GM12878 (cell line): Measurements from ENCODE around the gene GPRIN2. TPM values are rescaled to one million over a fixed set of nuclear protein-coding genes. Genes with fewer than 3 reads are reported as not detected.

Experiments
- ATAC-seq: fragments of 200-7000 bp; cut with Tn5 transposase; 3 replicates; pipeline ENCODE4 v1.9.1; 2020; ENCODE audit warnings: mild to moderate bottlenecking, moderate library complexity
- BruUV-seq: library from RNA; stranded (reverse); fragments of 400-500 nt; replicated peaks from 2 replicates; lab custom pipeline; 2021; lab: Mats Ljungman, UMichigan
- CTCF ChIA-PET: fragments of 300-600 bp; sonication (Branson Sonifier 250); formaldehyde crosslinking; extraction: SDS; loops from one replicate; lab custom pipeline; 2021; ENCODE audit warnings: inconsistent platforms; lab: Yijun Ruan, JAX
- POLR2A ChIA-PET: fragments of 350-600 bp; formaldehyde crosslinking; extraction: SDS; loops from one replicate; lab custom pipeline; 2021; ENCODE audit warnings: inconsistent platforms; lab: Charles Lee
- RAD21 ChIA-PET: fragments of 300-600 bp; sonication (Branson Sonifier 250); formaldehyde crosslinking; loops from one replicate; lab custom pipeline; 2023; ENCODE audit warnings: antibody characterized with exemption; ENCODE audit not compliant: unreplicated experiment; lab: Charles Lee
- SMC1A ChIA-PET: fragments of 300-600 bp; sonication (Branson Sonifier 250); formaldehyde crosslinking; loops from one replicate; lab custom pipeline; 2023; ENCODE audit not compliant: unreplicated experiment, uncharacterized antibody; lab: Charles Lee
- DNase-seq: peaks from one replicate; pipeline ENCODE4 v3.0.0-alpha.2; 2011; ENCODE audit warnings: low read depth, low spot score
- FAIRE-seq: peaks from 3 replicates; lab custom pipeline; 2011; peaks lifted over from hg19 to GRCh38; lab: Jason Lieb, UNC
- H2AFZ ChIP-seq: 2 replicates; pipeline ENCODE4 v1.6.0; 2011; ENCODE audit warnings: low read depth, low read length, control low read depth; ENCODE audit not compliant: control insufficient read depth
- H3K27ac ChIP-seq: 2 replicates; pipeline ENCODE4 v1.5.1; 2011; ENCODE audit warnings: control low read depth; ENCODE audit not compliant: control insufficient read depth, insufficient read depth
- H3K27me3 ChIP-seq, 2 experiments: replicated peaks in 1 of 2; 2 replicates each; pipeline versions ENCODE4 v1.6.0 to v1.6.1; 2011; ENCODE audit warnings: low read length in 1 of 2; ENCODE audit not compliant: control insufficient read depth in 2 of 2, insufficient read depth in 2 of 2
- H3K36me3 ChIP-seq, 2 experiments: 2 replicates each; pipeline ENCODE4 v1.5.1; 2011; ENCODE audit warnings: low read length in 1 of 2; ENCODE audit not compliant: control insufficient read depth in 2 of 2, insufficient read depth in 2 of 2
- H3K4me1 ChIP-seq: 2 replicates; pipeline ENCODE4 v1.6.1; 2011; ENCODE audit warnings: mild to moderate bottlenecking, low read length, moderate library complexity, mixed read lengths; ENCODE audit not compliant: control insufficient read depth, insufficient read depth
- H3K4me2 ChIP-seq: 2 replicates; pipeline ENCODE4 v1.6.0; 2011; ENCODE audit warnings: control low read depth; ENCODE audit not compliant: control insufficient read depth, insufficient read depth
- H3K4me3 ChIP-seq: fragments of 200-600 bp; sonication (generic); 2 replicates; pipeline ENCODE4 v1.5.1; 2016
- H3K79me2 ChIP-seq: 2 replicates; pipeline ENCODE4 v1.6.0; 2011; ENCODE audit warnings: low read length; ENCODE audit not compliant: control insufficient read depth, insufficient read depth
- H3K9ac ChIP-seq: 2 replicates; pipeline ENCODE4 v1.8.0; 2011; ENCODE audit warnings: low read length, control low read depth, mixed read lengths; ENCODE audit not compliant: control insufficient read depth, insufficient read depth
- H3K9me3 ChIP-seq: replicated peaks from 3 replicates; pipeline ENCODE4 v1.5.1; 2011; ENCODE audit warnings: mild to moderate bottlenecking, low read length; ENCODE audit not compliant: control insufficient read depth, insufficient read depth
- H4K20me1 ChIP-seq: 2 replicates; pipeline ENCODE4 v1.6.0; 2011; ENCODE audit not compliant: control insufficient read depth, insufficient read depth
- BACH1 ChIP-seq: fragments of 450-650 bp; IDR thresholded peaks from 2 replicates; pipeline ENCODE4 v1.6.1; 2017; ENCODE audit warnings: mild to moderate bottlenecking, borderline replicate concordance
- CBFB ChIP-seq: IDR thresholded peaks from 2 replicates; pipeline ENCODE4 v1.6.1; 2016; ENCODE audit warnings: antibody characterized with exemption, low read depth
- PAX5 ChIP-seq: IDR thresholded peaks from 2 replicates; pipeline ENCODE4 v1.6.1; 2011; ENCODE audit warnings: low read depth, low read length, borderline replicate concordance
- SREBF1 ChIP-seq: IDR thresholded peaks from 2 replicates; pipeline ENCODE4 v1.6.1; 2012; ENCODE audit warnings: mild to moderate bottlenecking, low read length
- ZBTB11 ChIP-seq: fragments of 450-650 bp; formaldehyde crosslinking; IDR thresholded peaks from 2 replicates; pipeline ENCODE4 v1.5.0; 2022; ENCODE audit warnings: mild to moderate bottlenecking, missing genetic modification characterization
- ZZZ3 ChIP-seq: IDR thresholded peaks from 2 replicates; pipeline ENCODE4 v1.6.1; 2011; ENCODE audit warnings: low read depth; ENCODE audit not compliant: control insufficient read depth, insufficient read length
- WGBS: methylation state at CpG from one replicate; pipeline ENCODE4 v1.1.6; 2016; ENCODE audit warnings: low lambda C conversion rate; ENCODE audit not compliant: insufficient replicate concordance, insufficient coverage; ENCODE audit errors: missing lambda C conversion rate; 5-methylcytosine and 5-hydroxymethylcytosine counted together
- in situ Hi-C: fragments of 300-500 bp; cut with MboI; formaldehyde crosslinking; loops from 9 replicates; pipeline ENCODE4 v1.14.3; 2018; ENCODE audit warnings: mixed read lengths
- intact Hi-C: fragments of 100-400 bp; cut with micrococcal nuclease; formaldehyde crosslinking; loops from one replicate; pipeline ENCODE4 v1.14.2; 2022; ENCODE audit not compliant: unreplicated experiment
- polyA plus RNA-seq, 11 experiments: library from polyadenylated mRNA; depleted of rRNA in 4 of 11; unstranded in 6 of 11; stranded (reverse) in 5 of 11; fragments of >200 nt; fragmentation: Nextera tagmentation in 4 of 11; fragmentation: Illumina TruSeq in 1 of 11; extraction: Ambion mirVana in 4 of 11; extraction: Trizol in 1 of 11; gene quantifications; 1 replicate in 1 of 11; 2 replicates in 10 of 11; pipeline versions ENCODE4 v1.2.1 to v1.2.3, GENCODE V29; 2011 to 2016; ENCODE audit warnings: inconsistent platforms in 2 of 11, missing spikeins in 2 of 11, low read depth in 1 of 11
- total RNA-seq, 4 experiments: library from RNA; depleted of rRNA in 3 of 4; stranded (reverse); fragments of >200 nt in 3 of 4; fragmentation: Illumina TruSeq in 1 of 4; extraction: Trizol in 1 of 4; gene quantifications; 2 replicates each; pipeline versions ENCODE4 v1.2.1 to v1.2.3, GENCODE V29; 2013 to 2021
- TF ChIP-seq, protein P1 (sequence below): fragments of 450-650 bp; IDR thresholded peaks from 2 replicates; pipeline ENCODE4 v1.6.1; 2016; ENCODE audit warnings: mild to moderate bottlenecking, moderate library complexity, borderline replicate concordance
- TF ChIP-seq, protein P2 (sequence below): IDR thresholded peaks from 2 replicates; pipeline ENCODE4 v1.6.1; 2011; ENCODE audit warnings: low read depth, low read length, improper control_type of control experiment, borderline replicate concordance
- TF ChIP-seq, protein P3 (sequence below): fragments of 450-650 bp; IDR thresholded peaks from 2 replicates; pipeline ENCODE4 v1.6.1; 2016; ENCODE audit warnings: mild to moderate bottlenecking

Gene GPRIN2
- total and polyA plus RNA-seq, 10 of the 15 experiments (the other 5 are each of a cell fraction or from before 2014, with no cell fraction given) = 0.13 TPM; not detected in 9

GRCh38 chr10:46523962-46524471 lies 32.4 kb downstream of the GPRIN2 start:
- no peak overlapping the region for H3K9ac ChIP-seq
- RAD21 ChIA-PET = no interaction called here
- in situ Hi-C loops (no loop called here), intact Hi-C loops (loop anchor here (10.0 kb wide), 1 partner anchor 299 kb away; no protein-coding TSS in a partner anchor)
- no peaks in the 10 kb centered on the region for H3K36me3 ChIP-seq
- no peaks in the 10 kb centered on the region for H4K20me1 ChIP-seq
- no peaks in the 10 kb centered on the region for H3K27me3 ChIP-seq
- H3K4me1 ChIP-seq = no peaks in the 10 kb centered on the region
- CTCF ChIA-PET = no interaction called here
- WGBS = 61% methylated on average over 8 of the region's 8 CpGs
- no peak overlapping the region for H3K4me3 ChIP-seq
- TF ChIP-seq BACH1 (no peak), ZZZ3 (no peak), SREBF1 (no peak), ZBTB11 (CRISPR knock-in tag) (no peak), PAX5 (no peak), CBFB (no peak)
- TF ChIP-seq, protein P1, sequence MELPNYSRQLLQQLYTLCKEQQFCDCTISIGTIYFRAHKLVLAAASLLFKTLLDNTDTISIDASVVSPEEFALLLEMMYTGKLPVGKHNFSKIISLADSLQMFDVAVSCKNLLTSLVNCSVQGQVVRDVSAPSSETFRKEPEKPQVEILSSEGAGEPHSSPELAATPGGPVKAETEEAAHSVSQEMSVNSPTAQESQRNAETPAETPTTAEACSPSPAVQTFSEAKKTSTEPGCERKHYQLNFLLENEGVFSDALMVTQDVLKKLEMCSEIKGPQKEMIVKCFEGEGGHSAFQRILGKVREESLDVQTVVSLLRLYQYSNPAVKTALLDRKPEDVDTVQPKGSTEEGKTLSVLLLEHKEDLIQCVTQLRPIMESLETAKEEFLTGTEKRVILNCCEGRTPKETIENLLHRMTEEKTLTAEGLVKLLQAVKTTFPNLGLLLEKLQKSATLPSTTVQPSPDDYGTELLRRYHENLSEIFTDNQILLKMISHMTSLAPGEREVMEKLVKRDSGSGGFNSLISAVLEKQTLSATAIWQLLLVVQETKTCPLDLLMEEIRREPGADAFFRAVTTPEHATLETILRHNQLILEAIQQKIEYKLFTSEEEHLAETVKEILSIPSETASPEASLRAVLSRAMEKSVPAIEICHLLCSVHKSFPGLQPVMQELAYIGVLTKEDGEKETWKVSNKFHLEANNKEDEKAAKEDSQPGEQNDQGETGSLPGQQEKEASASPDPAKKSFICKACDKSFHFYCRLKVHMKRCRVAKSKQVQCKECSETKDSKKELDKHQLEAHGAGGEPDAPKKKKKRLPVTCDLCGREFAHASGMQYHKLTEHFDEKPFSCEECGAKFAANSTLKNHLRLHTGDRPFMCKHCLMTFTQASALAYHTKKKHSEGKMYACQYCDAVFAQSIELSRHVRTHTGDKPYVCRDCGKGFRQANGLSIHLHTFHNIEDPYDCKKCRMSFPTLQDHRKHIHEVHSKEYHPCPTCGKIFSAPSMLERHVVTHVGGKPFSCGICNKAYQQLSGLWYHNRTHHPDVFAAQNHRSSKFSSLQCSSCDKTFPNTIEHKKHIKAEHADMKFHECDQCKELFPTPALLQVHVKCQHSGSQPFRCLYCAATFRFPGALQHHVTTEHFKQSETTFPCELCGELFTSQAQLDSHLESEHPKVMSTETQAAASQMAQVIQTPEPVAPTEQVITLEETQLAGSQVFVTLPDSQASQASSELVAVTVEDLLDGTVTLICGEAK = no peak
- TF ChIP-seq, protein P2, sequence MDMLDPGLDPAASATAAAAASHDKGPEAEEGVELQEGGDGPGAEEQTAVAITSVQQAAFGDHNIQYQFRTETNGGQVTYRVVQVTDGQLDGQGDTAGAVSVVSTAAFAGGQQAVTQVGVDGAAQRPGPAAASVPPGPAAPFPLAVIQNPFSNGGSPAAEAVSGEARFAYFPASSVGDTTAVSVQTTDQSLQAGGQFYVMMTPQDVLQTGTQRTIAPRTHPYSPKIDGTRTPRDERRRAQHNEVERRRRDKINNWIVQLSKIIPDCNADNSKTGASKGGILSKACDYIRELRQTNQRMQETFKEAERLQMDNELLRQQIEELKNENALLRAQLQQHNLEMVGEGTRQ = no peak
- TF ChIP-seq, protein P3, sequence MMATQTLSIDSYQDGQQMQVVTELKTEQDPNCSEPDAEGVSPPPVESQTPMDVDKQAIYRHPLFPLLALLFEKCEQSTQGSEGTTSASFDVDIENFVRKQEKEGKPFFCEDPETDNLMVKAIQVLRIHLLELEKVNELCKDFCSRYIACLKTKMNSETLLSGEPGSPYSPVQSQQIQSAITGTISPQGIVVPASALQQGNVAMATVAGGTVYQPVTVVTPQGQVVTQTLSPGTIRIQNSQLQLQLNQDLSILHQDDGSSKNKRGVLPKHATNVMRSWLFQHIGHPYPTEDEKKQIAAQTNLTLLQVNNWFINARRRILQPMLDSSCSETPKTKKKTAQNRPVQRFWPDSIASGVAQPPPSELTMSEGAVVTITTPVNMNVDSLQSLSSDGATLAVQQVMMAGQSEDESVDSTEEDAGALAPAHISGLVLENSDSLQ = no peak
- H3K27ac ChIP-seq = no peak overlapping the region
- BruUV-seq = no TSS peak
- DNase-seq (no peak), FAIRE-seq (no peak), ATAC-seq (no peak)
- no peak overlapping the region for H3K4me2 ChIP-seq
- SMC1A ChIA-PET = interaction anchor here (0.9 kb wide), 1 partner anchor 14 kb away, joined by 5 read pairs; no protein-coding TSS in a partner anchor
- POLR2A ChIA-PET = no interaction called here
- no peaks in the 10 kb centered on the region for H3K79me2 ChIP-seq
- no peaks in the 10 kb centered on the region for H3K9me3 ChIP-seq
- no peak overlapping the region for H2AFZ ChIP-seq
